Caco-2 (cell line): ENCODE data around the gene DLL1. TPM values are rescaled to one million over a fixed set of nuclear protein-coding genes. Genes with fewer than 3 reads are reported as not detected.

Source experiments
- BruUV-seq: library from RNA; stranded (reverse); fragments of 400-500 nt; replicated peaks from 2 replicates; lab custom pipeline; 2021; lab: Mats Ljungman, UMichigan
- CTCF ChIA-PET: fragments of 300-600 bp; sonication (Branson Sonifier 250); formaldehyde crosslinking; loops from one replicate; lab custom pipeline; 2022; ENCODE audit warnings: antibody characterized with exemption; lab: Charles Lee
- POLR2A ChIA-PET: fragments of 300-600 bp; sonication (Branson Sonifier 250); formaldehyde crosslinking; loops from one replicate; lab custom pipeline; 2022; ENCODE audit warnings: antibody characterized with exemption; lab: Charles Lee
- DNase-seq, 2 experiments: peaks; one replicate each; pipeline versions ENCODE4 v3.0.0 to v3.0.0-alpha.2; 2020 to 2022
- H3K27me3 ChIP-seq: replicated peaks from 2 replicates; pipeline ENCODE4 v1.6.0; 2011; ENCODE audit warnings: low read length; ENCODE audit not compliant: control insufficient read depth, insufficient read depth
- H3K36me3 ChIP-seq: 2 replicates; pipeline ENCODE4 v1.5.1; 2011; ENCODE audit warnings: low read length; ENCODE audit not compliant: control insufficient read depth, insufficient read depth
- H3K4me1 ChIP-seq: fragments of 250-450 bp; sonication (Bioruptor Pico); 2 replicates; pipeline ENCODE4 v1.5.1; 2020; ENCODE audit warnings: mild to moderate bottlenecking
- H3K4me3 ChIP-seq: 2 replicates; pipeline ENCODE4 v1.5.1; 2011; ENCODE audit warnings: low read depth, mild to moderate bottlenecking, control low read depth, low read length
- H3K9me3 ChIP-seq: fragments of 250-450 bp; sonication (Bioruptor Pico); 2 replicates; pipeline ENCODE4 v1.5.1; 2020; ENCODE audit warnings: mild to moderate bottlenecking, moderate library complexity
- H3K27ac Mint-ChIP-seq: one replicate; pipeline ENCODE4 v1.8.0; 2022; ENCODE audit warnings: mixed read lengths; ENCODE audit not compliant: unreplicated experiment
- H3K27me3 Mint-ChIP-seq: one replicate; pipeline ENCODE4 v1.8.0; 2022; ENCODE audit warnings: mixed read lengths; ENCODE audit not compliant: insufficient read depth, unreplicated experiment
- H3K36me3 Mint-ChIP-seq: one replicate; pipeline ENCODE4 v1.8.0; 2022; ENCODE audit warnings: mild to moderate bottlenecking, mixed read lengths; ENCODE audit not compliant: insufficient read depth, unreplicated experiment
- H3K4me1 Mint-ChIP-seq: one replicate; pipeline ENCODE4 v1.8.0; 2022; ENCODE audit warnings: low read depth, mixed read lengths; ENCODE audit not compliant: unreplicated experiment
- H3K4me3 Mint-ChIP-seq: one replicate; pipeline ENCODE4 v1.8.0; 2022; ENCODE audit warnings: mild to moderate bottlenecking, moderate library complexity, mixed read lengths; ENCODE audit not compliant: unreplicated experiment
- H3K9me3 Mint-ChIP-seq: one replicate; pipeline ENCODE4 v1.8.0; 2022; ENCODE audit warnings: mixed read lengths; ENCODE audit not compliant: unreplicated experiment
- intact Hi-C: fragments of 100-400 bp; cut with micrococcal nuclease; formaldehyde crosslinking; loops from one replicate; pipeline ENCODE4 v1.10.0; 2022; ENCODE audit not compliant: unreplicated experiment
- total RNA-seq: library from RNA; stranded (reverse); gene quantifications from 2 replicates; pipeline ENCODE4 v1.2.3, GENCODE V29; 2022
- TF ChIP-seq, protein P1 (sequence below), 2 experiments: fragments of 200-600 bp in 1 of 2; IDR thresholded peaks; 1 replicate in 1 of 2; 2 replicates in 1 of 2; pipeline versions ENCODE4 v1.5.1 to v1.8.0; 2011 to 2022; ENCODE audit warnings: antibody characterized with exemption in 1 of 2, control low read depth in 1 of 2, inconsistent platforms in 1 of 2, low read depth in 1 of 2, low read length in 1 of 2, mild to moderate bottlenecking in 1 of 2, moderate library complexity in 1 of 2; ENCODE audit not compliant: insufficient read depth in 1 of 2, severe bottlenecking in 1 of 2, unreplicated experiment in 1 of 2

The DLL1 gene
- total RNA-seq, 1 experiment from 2014 or later, result 6.6 TPM

DNA sequence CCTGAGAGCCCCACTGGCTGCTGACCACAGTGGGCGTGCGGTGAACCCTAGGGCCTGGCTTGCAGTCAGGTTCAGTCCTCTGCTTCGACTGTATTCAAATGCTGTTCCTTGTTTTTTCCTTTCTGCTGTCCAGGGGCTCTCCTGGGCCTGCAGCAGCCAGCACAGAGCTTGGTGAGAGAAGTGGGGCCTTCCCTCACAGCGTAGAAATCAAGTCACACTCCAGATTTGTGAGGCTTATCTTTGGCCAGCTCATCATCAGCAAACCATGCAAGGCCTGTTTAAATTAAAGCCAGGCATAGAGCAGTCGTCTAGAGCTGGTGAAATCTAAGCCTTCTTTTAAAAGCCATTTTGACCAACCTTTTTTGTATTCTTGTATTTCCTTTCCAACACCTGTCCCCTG lies 24.1 kb upstream of the DLL1 start:
- H3K27ac Mint-ChIP-seq, result no peak overlapping the region
- Histone ChIP-seq H3K4me3 (no peak overlapping the region), H3K27me3 (no peaks in the 10 kb centered on the region), H3K9me3 (no peaks in the 10 kb centered on the region), H3K4me1 (no peaks in the 10 kb centered on the region), H3K36me3 (no peaks in the 10 kb centered on the region)
- intact Hi-C loops, result no loop called here
- peaks cover 10% of the 10 kb centered on the region for H3K36me3 Mint-ChIP-seq
- no peaks in the 10 kb centered on the region for H3K27me3 Mint-ChIP-seq
- CTCF ChIA-PET, result no interaction called here
- no peaks in the 10 kb centered on the region for H3K4me1 Mint-ChIP-seq
- no TSS peak for BruUV-seq
- no peak for DNase-seq
- POLR2A ChIA-PET, result interaction anchor here (0.5 kb wide), 1 partner anchor 25 kb away, joined by 3 read pairs; no protein-coding TSS in a partner anchor
- no peak overlapping the region for H3K4me3 Mint-ChIP-seq
- TF ChIP-seq, protein P1, sequence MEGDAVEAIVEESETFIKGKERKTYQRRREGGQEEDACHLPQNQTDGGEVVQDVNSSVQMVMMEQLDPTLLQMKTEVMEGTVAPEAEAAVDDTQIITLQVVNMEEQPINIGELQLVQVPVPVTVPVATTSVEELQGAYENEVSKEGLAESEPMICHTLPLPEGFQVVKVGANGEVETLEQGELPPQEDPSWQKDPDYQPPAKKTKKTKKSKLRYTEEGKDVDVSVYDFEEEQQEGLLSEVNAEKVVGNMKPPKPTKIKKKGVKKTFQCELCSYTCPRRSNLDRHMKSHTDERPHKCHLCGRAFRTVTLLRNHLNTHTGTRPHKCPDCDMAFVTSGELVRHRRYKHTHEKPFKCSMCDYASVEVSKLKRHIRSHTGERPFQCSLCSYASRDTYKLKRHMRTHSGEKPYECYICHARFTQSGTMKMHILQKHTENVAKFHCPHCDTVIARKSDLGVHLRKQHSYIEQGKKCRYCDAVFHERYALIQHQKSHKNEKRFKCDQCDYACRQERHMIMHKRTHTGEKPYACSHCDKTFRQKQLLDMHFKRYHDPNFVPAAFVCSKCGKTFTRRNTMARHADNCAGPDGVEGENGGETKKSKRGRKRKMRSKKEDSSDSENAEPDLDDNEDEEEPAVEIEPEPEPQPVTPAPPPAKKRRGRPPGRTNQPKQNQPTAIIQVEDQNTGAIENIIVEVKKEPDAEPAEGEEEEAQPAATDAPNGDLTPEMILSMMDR (IDR thresholded peaks at IDR 0.05; ENCODE audit: insufficient read depth in 1 of 2, low read depth in 1 of 2, low read length in 1 of 2, severe bottlenecking in 1 of 2, unreplicated experiment in 1 of 2), result no peak
- no peaks in the 10 kb centered on the region for H3K9me3 Mint-ChIP-seq

DNA sequence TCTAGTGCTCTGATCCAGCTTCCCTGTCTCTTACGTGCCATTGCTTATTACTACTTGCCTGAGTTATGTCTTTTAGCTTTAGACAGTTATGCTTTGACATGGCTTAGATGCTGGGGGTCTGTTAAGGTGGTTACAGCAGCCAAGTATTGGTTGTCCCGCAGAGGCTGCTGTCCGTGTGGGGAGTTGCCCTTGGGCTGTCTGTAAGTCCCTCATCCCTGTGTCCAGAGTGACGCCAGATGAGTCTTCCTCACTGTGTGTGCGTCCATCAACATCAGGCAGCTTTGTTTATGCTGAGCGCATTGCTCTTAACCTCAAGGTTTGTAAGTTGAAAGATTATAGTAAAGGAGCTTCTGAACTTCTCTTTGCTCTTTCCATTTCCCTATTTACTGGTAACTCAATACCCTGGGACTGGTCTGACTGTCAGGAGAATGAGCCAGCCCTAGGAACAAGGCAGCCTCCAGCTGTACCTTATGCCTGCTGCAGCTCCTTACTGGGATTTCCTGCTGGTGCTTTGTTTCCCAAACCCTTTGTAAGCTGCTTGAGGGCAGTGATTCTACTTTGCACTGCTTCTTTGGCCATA lies 22.9 kb upstream of the DLL1 start:
- H3K27me3 ChIP-seq, result no peaks in the 10 kb centered on the region
- no TSS peak for BruUV-seq
- no peaks in the 10 kb centered on the region for H3K36me3 ChIP-seq
- H3K4me3 Mint-ChIP-seq, result no peak overlapping the region
- intact Hi-C loops, result no loop called here
- H3K27ac Mint-ChIP-seq, result no peak overlapping the region
- DNase-seq, result no peak
- no peaks in the 10 kb centered on the region for H3K4me1 Mint-ChIP-seq
- no peaks in the 10 kb centered on the region for H3K27me3 Mint-ChIP-seq
- H3K4me1 ChIP-seq, result no peaks in the 10 kb centered on the region
- H3K36me3 Mint-ChIP-seq, result peaks cover 5% of the 10 kb centered on the region
- H3K9me3 Mint-ChIP-seq, result no peaks in the 10 kb centered on the region
- ChIA-PET POLR2A (no interaction called here), CTCF (no interaction called here)
- no peak overlapping the region for H3K4me3 ChIP-seq
- TF ChIP-seq, protein P1 (IDR thresholded peaks at IDR 0.05; ENCODE audit: insufficient read depth in 1 of 2, low read depth in 1 of 2, low read length in 1 of 2, severe bottlenecking in 1 of 2, unreplicated experiment in 1 of 2), result no peak
- no peaks in the 10 kb centered on the region for H3K9me3 ChIP-seq

DNA sequence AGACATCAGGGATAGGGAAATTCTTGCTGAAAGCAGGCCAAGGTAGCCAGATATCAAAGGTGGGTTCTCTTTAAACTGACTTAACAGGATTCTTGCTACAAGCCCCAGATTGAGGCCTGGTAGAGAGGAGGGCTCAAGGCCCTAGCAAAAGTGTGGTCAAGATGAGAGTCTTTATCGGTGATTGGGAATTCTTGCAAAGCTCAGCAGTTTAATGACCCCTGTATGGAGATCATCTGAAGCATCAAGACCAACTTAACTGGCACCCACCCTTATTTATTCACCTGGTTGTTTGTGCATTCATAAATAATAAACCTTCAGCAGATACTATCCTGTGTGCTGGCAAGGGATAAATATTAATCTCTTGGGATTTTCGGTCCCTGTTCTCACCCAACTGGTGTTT lies 22.0 kb upstream of the DLL1 start:
- BruUV-seq, result no TSS peak

More for the DNA sequence above, 22.0 kb upstream of the DLL1 start:
- POLR2A ChIA-PET, result no interaction called here
- Mint-ChIP-seq H3K27ac (no peak overlapping the region), H3K4me3 (no peak overlapping the region), H3K27me3 (no peaks in the 10 kb centered on the region), H3K36me3 (peaks cover 8% of the 10 kb centered on the region), H3K9me3 (no peaks in the 10 kb centered on the region), H3K4me1 (peaks cover 2% of the 10 kb centered on the region)
- TF ChIP-seq, protein P1 (IDR thresholded peaks at IDR 0.05; ENCODE audit: insufficient read depth in 1 of 2, low read depth in 1 of 2, low read length in 1 of 2, severe bottlenecking in 1 of 2, unreplicated experiment in 1 of 2), result no peak
- H3K36me3 ChIP-seq, result no peaks in the 10 kb centered on the region
- no peaks in the 10 kb centered on the region; the same call in 1 of the 2 replicates for H3K4me1 ChIP-seq
- CTCF ChIA-PET, result no interaction called here
- H3K9me3 ChIP-seq, result no peaks in the 10 kb centered on the region
- H3K27me3 ChIP-seq, result no peaks in the 10 kb centered on the region
- intact Hi-C loops, result no loop called here
- H3K4me3 ChIP-seq, result no peak overlapping the region
- DNase-seq, result no peak
